PC-3 (cell line): ENCODE measurements around the gene DPH3.

Source experiments
- CTCF ChIP-seq: fragments of 300-600 bp; sonication (generic); conservative IDR thresholded peaks from 2 replicates; pipeline ENCODE4 v1.5.1; 2017; ENCODE audit warnings: antibody characterized with exemption, low read depth, mild to moderate bottlenecking, low read length
- EZH2phosphoT487 ChIP-seq: fragments of 300-600 bp; sonication (generic); IDR thresholded peaks from 2 replicates; pipeline ENCODE4 v1.6.1; 2018; ENCODE audit warnings: mild to moderate bottlenecking, antibody characterized with exemption, low read length, borderline replicate concordance

GRCh38 chr3:16308727-16309126 lies 44.0 kb upstream of the DPH3 start:
- no peak for TF ChIP-seq EZH2phosphoT487
- TF ChIP-seq CTCF = no peak
